WERI-Rb-1 (cell line): ENCODE measurements around the gene BCO2.

ENCODE experiments used
- DNase-seq: peaks from one replicate; pipeline ENCODE4 v3.0.0-alpha.2; 2020
- H3K27ac ChIP-seq: fragments of 250-450 bp; sonication (Bioruptor Pico); 2 replicates; pipeline ENCODE4 v1.5.1; 2020; ENCODE audit warnings: mild to moderate bottlenecking, moderate library complexity
- H3K27me3 ChIP-seq: fragments of 250-450 bp; sonication (Bioruptor Pico); 2 replicates; pipeline ENCODE4 v1.5.1; 2021; ENCODE audit warnings: mild to moderate bottlenecking, low read depth, moderate library complexity; ENCODE audit not compliant: insufficient read depth, severe bottlenecking
- H3K36me3 ChIP-seq: fragments of 250-450 bp; sonication (Bioruptor Pico); 2 replicates; pipeline ENCODE4 v1.5.1; 2020; ENCODE audit warnings: mild to moderate bottlenecking, moderate library complexity
- H3K4me3 ChIP-seq: 2 replicates; pipeline ENCODE4 v1.5.1; 2011; ENCODE audit warnings: low read depth, mild to moderate bottlenecking, control low read depth, low read length
- H3K9me3 ChIP-seq: fragments of 250-450 bp; sonication (Bioruptor Pico); 2 replicates; pipeline ENCODE4 v1.5.1; 2021; ENCODE audit warnings: mild to moderate bottlenecking, moderate library complexity; ENCODE audit not compliant: severe bottlenecking
- CTCF ChIP-seq: IDR thresholded peaks from 2 replicates; pipeline ENCODE4 v1.5.1; 2011; ENCODE audit warnings: low read depth, mild to moderate bottlenecking, control low read depth, inconsistent platforms, low read length

Gene BCO2

GRCh38 chr11:112260490-112260889, 85.2 kb downstream of the BCO2 start, which contains the start of gene PLET1:
TSS of gene PLET1 (minus strand) at chr11:112260860. CDS start at chr11:112260589, 271 bp downstream.
- TF ChIP-seq CTCF = no peak
- no peaks in the 10 kb centered on the region for H3K9me3 ChIP-seq
- DNase-seq = no peak
- no peaks in the 10 kb centered on the region for H3K36me3 ChIP-seq
- H3K4me3 ChIP-seq = no peak within 1 kb of the TSS
- no peak within 1 kb of the TSS for H3K27ac ChIP-seq
- no peaks in the 10 kb centered on the region for H3K27me3 ChIP-seq

GRCh38 chr11:112265659-112266409, 90.5 kb downstream of the BCO2 start:
- no peak for DNase-seq

GRCh38 chr11:112266410-112266778, 91.1 kb downstream of the BCO2 start:
- DNase-seq = no peak
- Histone ChIP-seq H3K27ac (no peak overlapping the region), H3K4me3 (no peak overlapping the region), H3K27me3 (no peaks in the 10 kb centered on the region), H3K9me3 (no peaks in the 10 kb centered on the region), H3K36me3 (no peaks in the 10 kb centered on the region)
- TF ChIP-seq CTCF = no peak

More at GRCh38 chr11:112265659-112266409, 90.5 kb downstream of the BCO2 start:
- no peak overlapping the region for H3K27ac ChIP-seq
- no peaks in the 10 kb centered on the region for H3K36me3 ChIP-seq
- no peak for TF ChIP-seq CTCF
- no peaks in the 10 kb centered on the region for H3K9me3 ChIP-seq
- no peak overlapping the region for H3K4me3 ChIP-seq
- H3K27me3 ChIP-seq = no peaks in the 10 kb centered on the region

- no peak overlapping the region for H3K4me3 ChIP-seq
- no peaks in the 10 kb centered on the region for H3K27me3 ChIP-seq
- H3K27ac ChIP-seq = no peak overlapping the region
- no peaks in the 10 kb centered on the region for H3K9me3 ChIP-seq
- no peaks in the 10 kb centered on the region for H3K36me3 ChIP-seq
- no peak for TF ChIP-seq CTCF
- DNase-seq = no peak
Observed at GRCh38 chr11:112267188-112267591, 91.9 kb downstream of the BCO2 start.

GRCh38 chr11:112268406-112268805, 93.1 kb downstream of the BCO2 start:
- DNase-seq = no peak
- no peak for TF ChIP-seq CTCF
- no peak overlapping the region for H3K27ac ChIP-seq
- H3K27me3 ChIP-seq = no peaks in the 10 kb centered on the region
- no peaks in the 10 kb centered on the region for H3K36me3 ChIP-seq
- no peaks in the 10 kb centered on the region for H3K9me3 ChIP-seq
- H3K4me3 ChIP-seq = no peak overlapping the region
